KOPT-K1 (cell line): ENCODE data around the gene IKZF2.

ENCODE experiments used
- H3K27ac ChIP-seq: fragments of 200-600 bp; sonication (generic); 2 replicates; pipeline ENCODE4 v1.5.1; 2016; ENCODE audit warnings: antibody characterized with exemption, mild to moderate bottlenecking, low read depth, low read length; ENCODE audit not compliant: poor library complexity, severe bottlenecking
- H3K36me3 ChIP-seq: fragments of 200-600 bp; sonication (generic); 2 replicates; pipeline ENCODE4 v1.5.1; 2017; ENCODE audit warnings: antibody characterized with exemption, mild to moderate bottlenecking, low read length, moderate library complexity; ENCODE audit not compliant: insufficient read depth
- H3K9me3 ChIP-seq: fragments of 200-600 bp; sonication (generic); 2 replicates; pipeline ENCODE4 v1.5.1; 2017; ENCODE audit warnings: antibody characterized with exemption, low read length, mild to moderate bottlenecking; ENCODE audit not compliant: insufficient read depth, poor library complexity, severe bottlenecking

IKZF2 gene

DNA sequence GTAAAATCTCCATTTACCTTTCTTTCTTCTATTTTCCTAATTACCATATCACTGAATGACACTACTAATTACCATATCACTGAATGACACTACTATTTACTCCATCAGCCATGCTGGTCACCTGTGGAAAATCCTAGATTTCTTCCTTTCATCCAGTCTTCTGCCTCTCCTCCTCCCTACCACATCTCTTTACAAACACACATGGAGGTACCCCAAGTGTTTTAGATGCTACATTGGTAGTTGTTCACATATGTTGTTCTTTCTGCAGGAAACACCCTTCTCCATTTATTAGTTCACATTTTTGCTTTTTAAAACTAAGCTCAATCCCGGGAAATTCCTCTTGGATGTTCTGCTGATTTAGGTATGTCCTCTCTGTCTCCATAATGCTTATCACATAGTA lies 134.0 kb downstream of the IKZF2 start:
- peaks cover 99% of the 10 kb centered on the region for H3K36me3 ChIP-seq
- H3K9me3 ChIP-seq = no peaks in the 10 kb centered on the region
- H3K27ac ChIP-seq = no peak overlapping the region

GRCh38 chr2:213016984-213017351 lies 134.4 kb downstream of the IKZF2 start:
- no peak overlapping the region for H3K27ac ChIP-seq
- no peaks in the 10 kb centered on the region for H3K9me3 ChIP-seq
- peaks cover 98% of the 10 kb centered on the region for H3K36me3 ChIP-seq

DNA sequence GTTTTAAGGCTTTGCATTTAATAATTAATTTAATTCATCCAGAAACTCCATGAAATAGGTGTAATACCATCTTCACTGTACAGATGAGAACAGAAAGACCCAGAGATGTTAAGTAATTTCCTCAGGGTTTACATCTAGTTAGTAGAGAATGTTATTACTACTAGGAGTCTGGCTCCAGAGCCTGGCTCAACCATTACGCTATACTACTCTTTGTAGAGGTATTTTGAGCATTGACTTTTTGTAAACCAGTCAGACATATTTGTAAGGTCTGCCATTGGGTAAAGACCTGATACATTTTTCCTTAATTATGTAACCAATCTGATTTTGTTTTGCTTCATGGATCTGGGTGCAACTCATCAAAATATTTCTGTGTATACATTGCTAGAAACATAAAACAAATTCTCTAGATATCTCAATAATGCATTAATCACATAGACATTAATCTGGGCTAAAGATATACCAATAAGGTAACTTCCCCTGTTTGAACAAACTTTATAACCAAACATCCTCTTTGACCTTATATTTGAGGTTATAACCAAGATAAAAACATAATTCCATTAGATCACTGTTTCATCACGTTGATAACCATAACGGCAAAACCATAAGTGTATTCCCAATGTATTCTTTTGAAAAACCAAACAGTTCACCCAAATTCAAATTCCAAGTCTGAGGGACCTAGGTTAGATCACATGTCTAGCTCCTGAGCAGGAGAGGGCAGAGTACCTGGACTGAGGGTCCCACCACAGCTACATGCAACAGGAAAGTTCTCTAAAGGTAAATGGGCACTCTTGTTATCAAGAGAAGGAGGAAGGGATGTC lies 135.0 kb downstream of the IKZF2 start:
- Histone ChIP-seq H3K9me3 (no peaks in the 10 kb centered on the region), H3K27ac (no peak overlapping the region), H3K36me3 (peaks cover 98% of the 10 kb centered on the region)

DNA sequence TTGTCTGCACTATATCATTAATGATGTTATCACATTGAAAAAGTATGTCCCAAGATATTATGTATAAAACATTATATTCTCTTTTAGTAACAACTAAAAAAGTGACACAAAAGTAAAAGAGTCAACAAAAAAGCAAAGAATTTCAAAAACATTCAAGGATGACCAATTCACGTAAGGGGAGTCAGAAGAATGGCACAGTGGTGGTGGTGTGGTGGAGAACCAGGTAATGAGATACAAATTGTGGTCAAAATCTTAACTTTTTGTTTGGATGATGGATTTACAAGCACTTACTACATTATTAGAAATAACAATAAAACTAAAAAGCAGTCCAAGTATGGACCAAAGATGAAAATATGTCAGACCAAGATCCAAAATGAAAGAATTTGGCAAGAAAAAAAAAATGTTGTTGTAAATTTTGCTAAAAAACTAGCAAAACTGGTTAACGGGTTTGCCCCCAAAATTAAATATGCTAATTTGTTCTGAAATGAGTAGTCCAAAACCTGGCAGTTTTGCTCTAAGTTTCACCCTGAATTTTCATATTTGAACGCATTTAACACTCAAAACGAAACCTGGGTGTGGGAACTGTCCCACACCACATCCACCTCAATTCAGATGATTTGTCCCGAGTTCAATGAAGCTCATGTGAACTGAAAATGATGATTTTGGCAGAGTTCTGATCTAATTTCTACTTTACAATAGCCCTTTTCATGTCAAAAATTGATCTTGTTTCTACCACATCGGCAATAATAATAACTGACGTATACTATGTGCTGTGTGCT lies 135.8 kb downstream of the IKZF2 start:
- peaks cover 98% of the 10 kb centered on the region for H3K36me3 ChIP-seq
- H3K27ac ChIP-seq = no peak overlapping the region
- no peaks in the 10 kb centered on the region for H3K9me3 ChIP-seq

GRCh38 chr2:213013979-213014378 lies 137.4 kb downstream of the IKZF2 start:
- Histone ChIP-seq H3K27ac (no peak overlapping the region), H3K9me3 (no peaks in the 10 kb centered on the region), H3K36me3 (peaks cover 98% of the 10 kb centered on the region)

GRCh38 chr2:213011505-213011904 lies 139.9 kb downstream of the IKZF2 start:
- Histone ChIP-seq H3K27ac (no peak overlapping the region), H3K36me3 (peaks cover 99% of the 10 kb centered on the region), H3K9me3 (no peaks in the 10 kb centered on the region)

DNA sequence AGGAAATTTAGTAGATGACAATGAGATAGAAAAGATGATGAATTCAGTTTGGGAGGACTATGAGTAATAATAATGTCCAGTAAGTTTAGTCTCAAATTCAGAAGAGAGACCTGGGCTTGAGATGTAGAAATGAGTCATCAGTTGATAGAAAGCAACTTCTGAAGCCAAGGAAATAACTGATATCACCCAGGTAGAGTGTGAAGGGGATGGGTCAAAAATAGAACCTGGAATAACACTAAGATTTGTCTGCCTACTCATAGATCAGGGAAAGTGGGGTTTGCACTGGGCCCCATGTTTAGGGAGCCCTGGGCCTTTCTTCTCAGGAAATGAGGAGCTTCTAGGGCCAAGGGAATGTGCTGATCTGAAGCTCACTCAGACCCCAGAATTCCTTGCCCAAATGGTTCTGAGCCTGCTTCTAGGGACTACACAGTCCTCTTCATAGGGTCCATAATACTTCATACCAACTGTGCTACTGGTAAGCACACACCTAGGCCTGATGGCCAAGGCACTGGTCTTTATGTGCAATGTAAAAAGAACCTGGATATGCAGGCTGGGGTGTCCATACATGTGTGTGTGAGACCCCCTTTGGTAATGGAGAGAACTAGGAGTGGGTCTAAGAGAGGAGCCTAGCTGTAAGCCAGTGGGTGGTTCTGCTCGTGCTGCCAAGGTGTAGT lies 141.2 kb downstream of the IKZF2 start:
- Histone ChIP-seq H3K27ac (no peak overlapping the region), H3K9me3 (no peaks in the 10 kb centered on the region), H3K36me3 (peaks cover 99% of the 10 kb centered on the region)

DNA sequence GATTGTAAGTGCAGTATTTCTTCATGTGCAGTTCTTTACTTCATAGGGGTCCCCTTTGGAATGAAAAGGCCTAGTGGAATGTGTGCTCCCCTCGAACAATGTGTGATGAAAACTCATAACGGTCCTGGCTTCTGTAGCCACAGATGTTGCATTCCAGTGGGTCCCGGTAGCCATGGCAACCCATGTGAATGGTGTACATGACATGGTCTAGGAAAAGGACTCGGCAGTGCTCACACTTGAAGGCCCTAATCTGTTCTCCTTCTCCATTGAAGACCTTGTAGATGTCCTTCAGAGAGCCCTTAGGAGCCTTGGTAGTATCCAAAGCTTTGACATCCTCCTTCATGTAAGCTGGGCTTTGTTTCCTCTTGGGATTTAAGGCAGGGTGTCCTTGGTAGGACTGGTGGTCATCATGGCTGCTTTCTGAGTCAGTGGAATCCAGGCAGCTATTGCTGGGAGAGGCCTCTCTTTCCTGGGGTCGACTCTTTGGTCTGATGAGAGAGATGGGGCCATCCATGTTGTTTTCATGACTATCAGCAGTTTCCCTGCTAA lies 144.0 kb downstream of the IKZF2 start:
- Histone ChIP-seq H3K27ac (no peak overlapping the region), H3K36me3 (peaks cover 96% of the 10 kb centered on the region), H3K9me3 (no peaks in the 10 kb centered on the region)

- H3K9me3 ChIP-seq = no peaks in the 10 kb centered on the region
- peak overlapping the region; percentile 44 for H3K27ac ChIP-seq
- peaks cover 80% of the 10 kb centered on the region for H3K36me3 ChIP-seq
Observed at GRCh38 chr2:213004197-213004821, 147.1 kb downstream of the IKZF2 start.

DNA sequence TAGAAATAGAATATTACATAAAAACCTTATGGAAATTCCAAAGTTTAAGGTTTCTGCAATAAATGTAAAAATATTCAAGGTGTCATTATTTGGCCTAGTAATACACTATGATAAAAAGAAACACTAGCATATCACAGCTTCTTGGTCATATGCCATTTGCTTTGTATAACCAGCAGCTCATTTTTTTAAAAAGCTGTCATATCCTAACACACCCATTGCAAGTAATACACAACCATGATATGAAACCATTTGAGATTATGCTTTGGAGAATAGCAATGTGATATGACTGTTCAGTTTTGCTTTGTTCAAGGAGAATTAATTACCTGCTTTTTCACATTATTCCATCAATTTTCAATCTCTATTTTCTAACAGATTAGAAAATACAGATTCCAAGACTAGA lies 149.0 kb downstream of the IKZF2 start:
- peaks cover 75% of the 10 kb centered on the region for H3K36me3 ChIP-seq
- no peaks in the 10 kb centered on the region for H3K9me3 ChIP-seq
- H3K27ac ChIP-seq = peak overlapping the region; percentile 44

- peak overlapping the region; percentile 44 for H3K27ac ChIP-seq
- no peaks in the 10 kb centered on the region for H3K9me3 ChIP-seq
- peaks cover 70% of the 10 kb centered on the region for H3K36me3 ChIP-seq
Observed at GRCh38 chr2:213001297-213001910, 150.0 kb downstream of the IKZF2 start.

DNA sequence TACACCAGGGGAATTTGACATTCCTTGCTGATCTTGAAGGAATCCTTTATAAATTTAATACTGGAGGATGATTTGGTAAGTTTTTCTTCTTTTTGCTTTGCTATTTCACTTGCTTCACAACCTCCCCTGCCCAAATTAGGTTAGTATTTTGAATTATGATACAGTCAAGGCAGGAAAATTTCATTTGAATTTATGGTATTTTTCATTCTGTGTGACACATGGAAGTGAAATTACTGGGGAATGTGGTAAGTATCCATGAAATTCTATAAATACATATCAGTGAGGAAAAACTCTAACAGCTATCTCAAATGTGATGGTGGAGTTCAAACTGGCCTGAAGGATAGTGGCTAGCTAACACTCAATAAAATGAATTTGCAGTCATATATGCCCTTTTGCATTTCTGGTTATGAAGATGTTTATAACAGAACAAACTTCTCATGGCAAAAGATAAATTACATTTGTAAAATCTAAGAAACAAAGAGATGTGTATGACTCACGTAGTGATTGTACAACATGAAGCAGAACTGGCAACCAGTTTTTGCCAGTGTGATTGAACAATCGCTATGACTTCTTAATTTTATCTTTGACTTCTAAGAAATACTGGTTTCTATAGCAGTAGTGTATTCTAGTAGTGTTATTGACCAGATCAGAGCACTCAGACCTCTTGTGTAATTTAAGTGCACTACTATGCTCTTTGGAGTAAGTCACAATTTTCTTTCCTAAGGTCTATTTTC lies 152.6 kb downstream of the IKZF2 start:
- no peak overlapping the region for H3K27ac ChIP-seq
- no peaks in the 10 kb centered on the region for H3K9me3 ChIP-seq
- peaks cover 64% of the 10 kb centered on the region for H3K36me3 ChIP-seq

DNA sequence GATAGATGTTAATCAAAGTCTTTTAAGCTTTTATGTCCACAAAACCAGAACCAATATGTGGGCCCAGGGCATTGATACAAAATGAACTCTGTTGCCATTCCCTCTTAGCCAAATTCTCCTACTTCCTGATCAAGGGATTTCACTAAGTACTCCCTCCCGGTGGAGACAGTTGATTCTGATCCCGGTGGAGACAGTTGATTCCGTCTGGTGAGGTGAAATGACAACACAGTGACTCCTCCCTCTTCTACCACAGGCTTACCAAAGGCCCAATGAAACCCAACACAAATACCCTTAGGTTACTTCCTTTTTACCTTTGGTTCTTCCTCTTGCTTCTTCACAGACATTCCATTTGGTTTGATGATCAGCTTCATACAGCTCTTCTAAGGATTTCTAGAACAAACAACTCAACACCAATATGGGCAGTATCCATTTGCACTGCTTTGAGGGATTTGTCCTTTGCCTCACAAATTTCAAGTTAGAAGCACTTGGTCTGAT lies 153.8 kb downstream of the IKZF2 start:
- H3K36me3 ChIP-seq = peaks cover 67% of the 10 kb centered on the region
- H3K27ac ChIP-seq = no peak overlapping the region
- H3K9me3 ChIP-seq = no peaks in the 10 kb centered on the region

GRCh38 chr2:212995920-212996319 lies 155.5 kb downstream of the IKZF2 start:
- H3K27ac ChIP-seq = no peak overlapping the region
- no peaks in the 10 kb centered on the region for H3K9me3 ChIP-seq
- H3K36me3 ChIP-seq = peaks cover 78% of the 10 kb centered on the region
